PC-9 (cell line): ENCODE results near the gene OPTC. TPM values are rescaled to one million over a fixed set of nuclear protein-coding genes. Genes with fewer than 3 reads are reported as not detected.

ENCODE experiments used
- BruUV-seq: library from RNA; stranded (reverse); fragments of 400-500 nt; replicated peaks from 2 replicates; lab custom pipeline; 2021; lab: Mats Ljungman, UMichigan
- CTCF ChIA-PET: fragments of 300-600 bp; sonication (Branson Sonifier 250); formaldehyde crosslinking; loops from one replicate; lab custom pipeline; 2022; ENCODE audit warnings: antibody characterized with exemption; lab: Charles Lee
- POLR2A ChIA-PET: fragments of 300-600 bp; sonication (Branson Sonifier 250); formaldehyde crosslinking; loops from one replicate; lab custom pipeline; 2022; ENCODE audit warnings: antibody characterized with exemption; ENCODE audit not compliant: unreplicated experiment; lab: Charles Lee
- DNase-seq, 2 experiments: peaks; one replicate each; pipeline versions ENCODE4 v3.0.0 to v3.0.0-alpha.2; 2015 to 2022; ENCODE audit warnings: mixed read lengths in 1 of 2
- H2AFZ ChIP-seq: fragments of 200-600 bp; sonication (generic); 2 replicates; pipeline ENCODE4 v1.8.1; 2017; ENCODE audit warnings: antibody characterized with exemption
- H3F3A ChIP-seq: fragments of 200-600 bp; sonication (generic); 2 replicates; pipeline ENCODE4 v1.8.1; 2017; ENCODE audit warnings: antibody characterized with exemption, mild to moderate bottlenecking, low read depth; ENCODE audit not compliant: insufficient read depth
- H3K27ac ChIP-seq: fragments of 200-600 bp; sonication (generic); 2 replicates; pipeline ENCODE4 v1.6.1; 2016; ENCODE audit warnings: mixed run types
- H3K27me3 ChIP-seq: fragments of 200-600 bp; sonication (generic); 2 replicates; pipeline ENCODE4 v1.6.1; 2016; ENCODE audit warnings: low read depth, mixed run types; ENCODE audit not compliant: insufficient read depth
- H3K36me3 ChIP-seq: fragments of 200-600 bp; sonication (generic); 2 replicates; pipeline ENCODE4 v1.6.1; 2016; ENCODE audit warnings: low read depth, mixed run types
- H3K4me1 ChIP-seq: fragments of 200-600 bp; sonication (generic); replicated peaks from 2 replicates; pipeline ENCODE4 v1.6.1; 2016; ENCODE audit warnings: mixed run types; ENCODE audit not compliant: insufficient read depth
- H3K4me2 ChIP-seq: fragments of 200-600 bp; sonication (generic); 2 replicates; pipeline ENCODE4 v1.6.1; 2017; ENCODE audit warnings: mixed run types
- H3K4me3 ChIP-seq: fragments of 200-600 bp; sonication (generic); 2 replicates; pipeline ENCODE4 v1.6.1; 2016; ENCODE audit warnings: mixed run types
- H3K79me2 ChIP-seq: fragments of 200-600 bp; sonication (generic); 2 replicates; pipeline ENCODE4 v1.6.1; 2017; ENCODE audit warnings: low read depth, mixed run types
- H3K9me2 ChIP-seq: fragments of 200-600 bp; sonication (generic); 2 replicates; pipeline ENCODE4 v1.8.1; 2017; ENCODE audit warnings: mild to moderate bottlenecking; ENCODE audit not compliant: insufficient read depth
- H3K9me3 ChIP-seq: fragments of 200-600 bp; sonication (generic); 2 replicates; pipeline ENCODE4 v1.8.1; 2016; ENCODE audit warnings: low read depth; ENCODE audit not compliant: insufficient read depth
- H4K20me1 ChIP-seq: fragments of 200-600 bp; sonication (generic); 2 replicates; pipeline ENCODE4 v1.8.1; 2017; ENCODE audit not compliant: insufficient read depth
- CTCF ChIP-seq: fragments of 200-600 bp; sonication (generic); conservative IDR thresholded peaks from 2 replicates; pipeline ENCODE4 v1.6.1; 2017; ENCODE audit warnings: mixed run types, antibody characterized with exemption, mild to moderate bottlenecking, moderate library complexity
- EZH2 ChIP-seq: fragments of 200-600 bp; sonication (generic); IDR thresholded peaks from 2 replicates; pipeline ENCODE4 v1.8.0; 2017; ENCODE audit warnings: antibody characterized with exemption, low read depth
- intact Hi-C: fragments of 100-400 bp; cut with micrococcal nuclease; formaldehyde crosslinking; loops from one replicate; pipeline ENCODE4 v1.10.0; 2022; ENCODE audit not compliant: unreplicated experiment
- total RNA-seq: library from RNA; stranded (reverse); gene quantifications from 2 replicates; pipeline ENCODE4 v1.2.3, GENCODE V29; 2021

OPTC gene
- total RNA-seq, 1 experiment from 2014 or later = not detected

GRCh38 chr1:203464226-203464625, 29.7 kb upstream of the OPTC start:
- TF ChIP-seq CTCF (no peak), EZH2 (no peak)
- H3K4me2 ChIP-seq = peak overlapping the region; percentile 37; the same call in 1 of the 2 replicates
- H4K20me1 ChIP-seq = no peaks in the 10 kb centered on the region
- no peak overlapping the region for H2AFZ ChIP-seq
- H3K36me3 ChIP-seq = no peaks in the 10 kb centered on the region
- no peak overlapping the region for H3K4me3 ChIP-seq
- no peak overlapping the region for H3K27ac ChIP-seq
- no peaks in the 10 kb centered on the region for H3K9me3 ChIP-seq
- H3K27me3 ChIP-seq = no peaks in the 10 kb centered on the region
- intact Hi-C loops = no loop called here
- POLR2A ChIA-PET = no interaction called here
- H3K9me2 ChIP-seq = no peaks in the 10 kb centered on the region
- peak; percentile 47 to 51 for DNase-seq
- BruUV-seq = no TSS peak
- peaks cover 5% of the 10 kb centered on the region; the same call in 1 of the 2 replicates for H3F3A ChIP-seq
- H3K79me2 ChIP-seq = no peaks in the 10 kb centered on the region
- CTCF ChIA-PET = interaction anchor here (0.6 to 0.8 kb wide), 2 partner anchors 24 to 40 kb away, joined by 4 to 5 read pairs; no protein-coding TSS in a partner anchor
- H3K4me1 ChIP-seq = peaks cover 24% of the 10 kb centered on the region

- Histone ChIP-seq H2AFZ (no peak overlapping the region), H4K20me1 (no peaks in the 10 kb centered on the region), H3K36me3 (no peaks in the 10 kb centered on the region), H3K79me2 (no peaks in the 10 kb centered on the region), H3K9me2 (no peaks in the 10 kb centered on the region), H3K4me3 (no peak overlapping the region), H3K4me1 (peaks cover 24% of the 10 kb centered on the region), H3F3A (peaks cover 5% of the 10 kb centered on the region; the same call in 1 of the 2 replicates), H3K27me3 (no peaks in the 10 kb centered on the region), H3K9me3 (no peaks in the 10 kb centered on the region), H3K4me2 (0 out of 2 replicates have a peak overlapping the region, but pooled peaks have one; percentile 37), H3K27ac (no peak overlapping the region)
- CTCF ChIA-PET = interaction anchor here (0.6 kb wide), 1 partner anchor 23 kb away, joined by 5 read pairs; no protein-coding TSS in a partner anchor
- no TSS peak for BruUV-seq
- no peak for TF ChIP-seq EZH2
- TF ChIP-seq CTCF = no peak
- intact Hi-C loops = no loop called here
- no peak for DNase-seq
- POLR2A ChIA-PET = no interaction called here
Observed at GRCh38 chr1:203464743-203465142, 29.2 kb upstream of the OPTC start.

- DNase-seq = no peak
- Histone ChIP-seq H3K79me2 (no peaks in the 10 kb centered on the region), H2AFZ (no peak overlapping the region), H3K36me3 (no peaks in the 10 kb centered on the region), H3K9me2 (no peaks in the 10 kb centered on the region), H3K4me1 (peaks cover 24% of the 10 kb centered on the region), H3K9me3 (no peaks in the 10 kb centered on the region), H3K4me2 (no peak overlapping the region), H3K27me3 (no peaks in the 10 kb centered on the region), H4K20me1 (no peaks in the 10 kb centered on the region), H3K4me3 (no peak overlapping the region), H3K27ac (no peak overlapping the region), H3F3A (peaks cover 5% of the 10 kb centered on the region; the same call in 1 of the 2 replicates)
- ChIA-PET POLR2A (no interaction called here), CTCF (no interaction called here)
- TF ChIP-seq CTCF (no peak), EZH2 (no peak)
- BruUV-seq = no TSS peak
- intact Hi-C loops = no loop called here
Observed at GRCh38 chr1:203465146-203465798, 28.7 kb upstream of the OPTC start.
